SK-N-MC (cell line): ENCODE data around the gene RHOXF2.
"Not testable (repeated sequence)": the region's sequence is repeated elsewhere in the genome, so short reads cannot be mapped to it uniquely, and the experiment has no call there.

ENCODE experiments used
- DNase-seq: peaks from one replicate; pipeline ENCODE4 v3.0.0-alpha.2; 2011; ENCODE audit warnings: low read depth, low spot score
- H3K27ac ChIP-seq: fragments of 200-600 bp; sonication (generic); 2 replicates; pipeline ENCODE4 v1.5.1; 2016; ENCODE audit warnings: mixed run types
- H3K36me3 ChIP-seq: fragments of 200-600 bp; sonication (generic); 2 replicates; pipeline ENCODE4 v1.6.1; 2017; ENCODE audit warnings: antibody characterized with exemption, low read length, mixed read lengths; ENCODE audit not compliant: insufficient read depth
- H3K4me3 ChIP-seq: fragments of 200-600 bp; sonication (generic); 2 replicates; pipeline ENCODE4 v1.5.1; 2016
- H3K9ac ChIP-seq: fragments of 200-600 bp; sonication (generic); 2 replicates; pipeline ENCODE4 v1.8.0; 2017; ENCODE audit warnings: mixed run types, mixed read lengths; ENCODE audit not compliant: insufficient read length
- H3K9me3 ChIP-seq: fragments of 200-600 bp; sonication (generic); 2 replicates; pipeline ENCODE4 v1.6.1; 2017; ENCODE audit warnings: low read depth, mild to moderate bottlenecking, antibody characterized with exemption, low read length, moderate library complexity, mixed read lengths
- EZH2 ChIP-seq: fragments of 200-600 bp; sonication (generic); IDR thresholded peaks from one replicate; pipeline ENCODE4 v1.6.1; 2017; ENCODE audit warnings: antibody characterized with exemption
- FOXP2 ChIP-seq: optimal IDR thresholded peaks from 2 replicates; pipeline ENCODE3; 2011; ENCODE audit warnings: mild to moderate bottlenecking, moderate library complexity; ENCODE audit not compliant: insufficient read depth; ENCODE audit errors: extremely low read length, control extremely low read depth
- POLR2AphosphoS5 ChIP-seq: IDR thresholded peaks from 2 replicates; pipeline ENCODE4 v1.6.1; 2012; ENCODE audit warnings: mild to moderate bottlenecking, low read depth, low read length, borderline replicate concordance

The RHOXF2 gene

GRCh38 chrX:120137439-120137838 lies 21.0 kb upstream of the RHOXF2 start:
- no peak overlapping the region for H3K4me3 ChIP-seq
- DNase-seq: no peak
- no peak overlapping the region for H3K9ac ChIP-seq
- H3K27ac ChIP-seq: no peak overlapping the region
- H3K36me3 ChIP-seq: no peaks in the 10 kb centered on the region
- no peaks in the 10 kb centered on the region for H3K9me3 ChIP-seq
- TF ChIP-seq FOXP2: no peak
- TF ChIP-seq POLR2AphosphoS5: no peak
- no peak for TF ChIP-seq EZH2

GRCh38 chrX:120140293-120140981 lies 18.0 kb upstream of the RHOXF2 start:
- no peaks in the 10 kb centered on the region for H3K9me3 ChIP-seq
- no peaks in the 10 kb centered on the region for H3K36me3 ChIP-seq
- TF ChIP-seq EZH2 (no peak), FOXP2 (no peak), POLR2AphosphoS5 (no peak)
- no peak overlapping the region for H3K9ac ChIP-seq
- DNase-seq: no peak
- H3K27ac ChIP-seq: no peak overlapping the region
- H3K4me3 ChIP-seq: no peak overlapping the region

GRCh38 chrX:120144178-120144844 lies 14.1 kb upstream of the RHOXF2 start:
- Histone ChIP-seq H3K4me3 (no peak overlapping the region), H3K36me3 (no peaks in the 10 kb centered on the region), H3K9me3 (no peaks in the 10 kb centered on the region), H3K9ac (no peak overlapping the region), H3K27ac (no peak overlapping the region)
- DNase-seq: no peak
- TF ChIP-seq POLR2AphosphoS5 (no peak), EZH2 (no peak), FOXP2 (no peak)

- H3K4me3 ChIP-seq: no peak overlapping the region
- H3K36me3 ChIP-seq: no peaks in the 10 kb centered on the region
- TF ChIP-seq EZH2: no peak
- TF ChIP-seq POLR2AphosphoS5: no peak
- no peak for TF ChIP-seq FOXP2
- H3K9ac ChIP-seq: no peak overlapping the region
- H3K9me3 ChIP-seq: no peaks in the 10 kb centered on the region
- no peak for DNase-seq
- no peak overlapping the region for H3K27ac ChIP-seq
These were observed 13.0 kb upstream of the RHOXF2 start for GRCh38 chrX:120145295-120145925.

GRCh38 chrX:120146323-120146722 lies 12.1 kb upstream of the RHOXF2 start:
- not testable (repeated sequence) for H3K27ac ChIP-seq, H3K36me3 ChIP-seq, H3K9me3 ChIP-seq, H3K4me3 ChIP-seq, H3K9ac ChIP-seq, DNase-seq

- H3K9ac ChIP-seq: no peak overlapping the region
These were observed 10.9 kb upstream of the RHOXF2 start for GRCh38 chrX:120147537-120147936.

GRCh38 chrX:120150109-120150744 lies 8.2 kb upstream of the RHOXF2 start:
- H3K4me3 ChIP-seq, DNase-seq: not testable (repeated sequence)

More at GRCh38 chrX:120147537-120147936, 10.9 kb upstream of the RHOXF2 start:
- H3K36me3 ChIP-seq: no peaks in the 10 kb centered on the region
- H3K4me3 ChIP-seq: no peak overlapping the region
- H3K27ac ChIP-seq: no peak overlapping the region
- DNase-seq: no peak
- TF ChIP-seq POLR2AphosphoS5 (no peak), FOXP2 (no peak), EZH2 (no peak)
- no peaks in the 10 kb centered on the region for H3K9me3 ChIP-seq

GRCh38 chrX:120159086-120159485 lies 673 bp downstream of the RHOXF2 start:
- not testable (repeated sequence) for H3K9ac ChIP-seq, H3K36me3 ChIP-seq, H3K27ac ChIP-seq

More at GRCh38 chrX:120150109-120150744, 8.2 kb upstream of the RHOXF2 start:
- not testable (repeated sequence) for H3K27ac ChIP-seq, H3K36me3 ChIP-seq, H3K9me3 ChIP-seq, H3K9ac ChIP-seq

GRCh38 chrX:120193254-120193653 lies 34.8 kb downstream of the RHOXF2 start:
- not testable (repeated sequence) for H3K9ac ChIP-seq, DNase-seq, H3K36me3 ChIP-seq, H3K27ac ChIP-seq, H3K4me3 ChIP-seq, H3K9me3 ChIP-seq

More at GRCh38 chrX:120159086-120159485, 673 bp downstream of the RHOXF2 start:
- H3K4me3 ChIP-seq, H3K9me3 ChIP-seq, DNase-seq: not testable (repeated sequence)

GRCh38 chrX:120193720-120194119 lies 35.3 kb downstream of the RHOXF2 start:
- DNase-seq, H3K4me3 ChIP-seq, H3K9ac ChIP-seq, H3K27ac ChIP-seq, H3K9me3 ChIP-seq, H3K36me3 ChIP-seq: not testable (repeated sequence)

- not testable (repeated sequence) for H3K4me3 ChIP-seq, H3K9me3 ChIP-seq, H3K36me3 ChIP-seq, H3K9ac ChIP-seq, DNase-seq, H3K27ac ChIP-seq
These were observed 37.4 kb downstream of the RHOXF2 start for GRCh38 chrX:120195786-120196185.

- H3K27ac ChIP-seq, H3K4me3 ChIP-seq, H3K9ac ChIP-seq, DNase-seq, H3K36me3 ChIP-seq, H3K9me3 ChIP-seq: not testable (repeated sequence)
These were observed 38.3 kb downstream of the RHOXF2 start for GRCh38 chrX:120196626-120197283.
